HuH-7 (cell line): ENCODE measurements around the gene CHRNA10.

ENCODE experiments used
- DNase-seq: peaks from one replicate; pipeline ENCODE4 v3.0.0; 2011; ENCODE audit warnings: low spot score

The CHRNA10 gene

GRCh38 chr11:3632070-3632660 lies 39.0 kb downstream of the CHRNA10 start:
- no peak for DNase-seq

GRCh38 chr11:3631331-3631730 lies 39.9 kb downstream of the CHRNA10 start:
- no peak for DNase-seq

GRCh38 chr11:3627291-3627690 lies 43.9 kb downstream of the CHRNA10 start:
- no peak for DNase-seq

GRCh38 chr11:3626250-3626960 lies 44.8 kb downstream of the CHRNA10 start:
- no peak for DNase-seq

- no peak for DNase-seq
Measured at GRCh38 chr11:3623767-3624458, 47.3 kb downstream of the CHRNA10 start.

GRCh38 chr11:3623121-3623520 lies 48.1 kb downstream of the CHRNA10 start:
- no peak for DNase-seq

- DNase-seq, result no peak
Measured at GRCh38 chr11:3622521-3622920, 48.7 kb downstream of the CHRNA10 start.

GRCh38 chr11:3617990-3618389 lies 53.2 kb downstream of the CHRNA10 start:
- DNase-seq, result no peak

- no peak for DNase-seq
Measured at GRCh38 chr11:3616721-3617460, 54.3 kb downstream of the CHRNA10 start.

GRCh38 chr11:3615998-3616397 lies 55.2 kb downstream of the CHRNA10 start:
- DNase-seq, result no peak
